ENCODE data around the gene TBC1D12.

DNA sequence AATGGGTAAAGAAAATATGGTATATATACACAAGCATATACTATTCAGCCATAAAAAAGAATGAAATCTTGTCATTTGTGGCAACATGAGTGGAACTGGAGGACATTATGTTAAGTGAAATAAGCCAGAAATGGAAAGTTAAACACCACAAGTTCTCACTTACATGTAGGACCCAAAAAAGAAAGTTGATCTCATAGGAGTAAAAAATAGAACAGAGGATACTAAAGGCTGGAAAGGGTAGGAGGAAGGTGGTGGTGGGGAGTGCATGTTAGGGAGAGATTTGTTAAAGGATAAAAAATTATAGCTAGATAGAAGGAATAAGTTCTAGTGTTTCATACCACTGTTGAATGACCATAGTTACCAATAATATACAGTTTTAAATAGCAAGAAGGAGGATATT, 48.4 kb downstream of the TBC1D12 start:
- TF ChIP-seq, protein P1, sequence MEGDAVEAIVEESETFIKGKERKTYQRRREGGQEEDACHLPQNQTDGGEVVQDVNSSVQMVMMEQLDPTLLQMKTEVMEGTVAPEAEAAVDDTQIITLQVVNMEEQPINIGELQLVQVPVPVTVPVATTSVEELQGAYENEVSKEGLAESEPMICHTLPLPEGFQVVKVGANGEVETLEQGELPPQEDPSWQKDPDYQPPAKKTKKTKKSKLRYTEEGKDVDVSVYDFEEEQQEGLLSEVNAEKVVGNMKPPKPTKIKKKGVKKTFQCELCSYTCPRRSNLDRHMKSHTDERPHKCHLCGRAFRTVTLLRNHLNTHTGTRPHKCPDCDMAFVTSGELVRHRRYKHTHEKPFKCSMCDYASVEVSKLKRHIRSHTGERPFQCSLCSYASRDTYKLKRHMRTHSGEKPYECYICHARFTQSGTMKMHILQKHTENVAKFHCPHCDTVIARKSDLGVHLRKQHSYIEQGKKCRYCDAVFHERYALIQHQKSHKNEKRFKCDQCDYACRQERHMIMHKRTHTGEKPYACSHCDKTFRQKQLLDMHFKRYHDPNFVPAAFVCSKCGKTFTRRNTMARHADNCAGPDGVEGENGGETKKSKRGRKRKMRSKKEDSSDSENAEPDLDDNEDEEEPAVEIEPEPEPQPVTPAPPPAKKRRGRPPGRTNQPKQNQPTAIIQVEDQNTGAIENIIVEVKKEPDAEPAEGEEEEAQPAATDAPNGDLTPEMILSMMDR (conservative IDR thresholded peaks at IDR 0.05; ENCODE audit: low read depth, low read length): no peak
- no peak for TF ChIP-seq EZH2 (IDR thresholded peaks at IDR 0.05; ENCODE audit: borderline replicate concordance, low read depth, low read length, poor library complexity, severe bottlenecking)

Data from A673 (cell line).